BLaER1 treated with 17β-estradiol and CSF1 and Interleukin-3, amounts not matched to agents 10 nM and 100 nM (cell line): Measurements from ENCODE around the gene SLC25A26.

ENCODE experiments used
- H3K27ac ChIP-seq, 11 experiments: shearing (Covaris generic); formaldehyde crosslinking; 2 replicates each; pipeline ENCODE4 v1.8.1; 2022
- H3K27me3 ChIP-seq, 11 experiments: shearing (Covaris generic); formaldehyde crosslinking; 2 replicates each; pipeline ENCODE4 v1.8.1; 2022
- H3K36me3 ChIP-seq, 11 experiments: shearing (Covaris generic); formaldehyde crosslinking; 2 replicates each; pipeline ENCODE4 v1.8.1; 2022
- H3K4me1 ChIP-seq, 10 experiments: shearing (Covaris generic); formaldehyde crosslinking; 2 replicates each; pipeline ENCODE4 v1.8.1; 2022
- H3K4me2 ChIP-seq, 11 experiments: shearing (Covaris generic); formaldehyde crosslinking; 2 replicates each; pipeline ENCODE4 v1.8.1; 2022
- H3K4me3 ChIP-seq, 10 experiments: shearing (Covaris generic); formaldehyde crosslinking; 2 replicates each; pipeline ENCODE4 v1.8.1; 2022
- H3K9ac ChIP-seq, 11 experiments: shearing (Covaris generic); formaldehyde crosslinking; 2 replicates each; pipeline ENCODE4 v1.8.1; 2022
- H3K9me3 ChIP-seq, 11 experiments: shearing (Covaris generic); formaldehyde crosslinking; replicated peaks in 1 of 11; 2 replicates each; pipeline ENCODE4 v1.8.1; 2022
- H4K20me1 ChIP-seq, 11 experiments: shearing (Covaris generic); formaldehyde crosslinking; 2 replicates each; pipeline ENCODE4 v1.8.1; 2022
- Cebpa-rat ChIP-seq, 11 experiments: shearing (Covaris generic); IDR thresholded peaks; 2 replicates each; pipeline ENCODE4 v1.8.1; 2022

Gene SLC25A26

GRCh38 chr3:66403323-66403990 is 182.7 kb downstream of the SLC25A26 start:
- peaks cover 4 to 92% (median 46%) of the 10 kb centered on the region in 11 experiments; a peak in 19 of 22 replicates for H3K36me3 ChIP-seq
- peak overlapping the region in 4 of 11 experiments; percentile 64 to 79 (median 74); a peak in 7 of 22 replicates for H3K9ac ChIP-seq
- H3K4me1 ChIP-seq = peaks cover 49 to 100% (median 100%) of the 10 kb centered on the region in 10 experiments
- H3K4me2 ChIP-seq = peak overlapping the region; percentile 74 to 97 (median 85)
- H4K20me1 ChIP-seq = peaks cover 0 to 100% (median 90%) of the 10 kb centered on the region in 11 experiments; a peak in 19 of 22 replicates
- H3K9me3 ChIP-seq = no peaks in the 10 kb centered on the region
- H3K27me3 ChIP-seq = peaks cover 0 to 32% (median 0%) of the 10 kb centered on the region in 11 experiments; a peak in 7 of 22 replicates
- peak overlapping the region in 3 of 11 experiments; percentile 35 to 78 (median 70); a peak in 5 of 22 replicates for H3K27ac ChIP-seq
- TF ChIP-seq Cebpa-rat (IDR thresholded peaks at IDR 0.05) = no peak
- H3K4me3 ChIP-seq = peak overlapping the region in 2 of 10 experiments; percentile 51 to 58; a peak in 5 of 20 replicates

GRCh38 chr3:66404197-66404596 is 183.4 kb downstream of the SLC25A26 start:
- Histone ChIP-seq H3K4me3 (peak overlapping the region in 4 of 10 experiments; percentile 40 to 58 (median 46); a peak in 7 of 20 replicates), H3K4me1 (peaks cover 49 to 100% (median 100%) of the 10 kb centered on the region in 10 experiments), H3K9me3 (no peaks in the 10 kb centered on the region), H3K27ac (peak overlapping the region in 4 of 11 experiments; percentile 35 to 78 (median 66); a peak in 6 of 22 replicates), H4K20me1 (peaks cover 0 to 94% (median 83%) of the 10 kb centered on the region in 11 experiments; a peak in 19 of 22 replicates), H3K27me3 (peaks cover 0 to 32% (median 0%) of the 10 kb centered on the region in 11 experiments; a peak in 7 of 22 replicates), H3K4me2 (peak overlapping the region; percentile 74 to 97 (median 85)), H3K36me3 (peaks cover 0 to 88% (median 42%) of the 10 kb centered on the region in 11 experiments; a peak in 14 of 22 replicates), H3K9ac (peak overlapping the region in 6 of 11 experiments; percentile 39 to 79 (median 67); a peak in 10 of 22 replicates)
- TF ChIP-seq Cebpa-rat (IDR thresholded peaks at IDR 0.05) = no peak

GRCh38 chr3:66404903-66405700 is 184.3 kb downstream of the SLC25A26 start:
- Histone ChIP-seq H3K4me2 (peak overlapping the region; percentile 74 to 97 (median 85)), H3K9ac (peak overlapping the region in 10 of 11 experiments; percentile 2 to 79 (median 44); a peak in 15 of 22 replicates), H3K4me3 (peak overlapping the region in 8 of 10 experiments; percentile 5 to 58 (median 40); a peak in 12 of 20 replicates), H3K36me3 (peaks cover 6 to 88% (median 42%) of the 10 kb centered on the region in 11 experiments; a peak in 17 of 22 replicates), H3K4me1 (peaks cover 49 to 100% (median 100%) of the 10 kb centered on the region in 10 experiments), H3K9me3 (no peaks in the 10 kb centered on the region), H3K27ac (peak overlapping the region in 6 of 11 experiments; percentile 43 to 78 (median 66); a peak in 12 of 22 replicates), H3K27me3 (peaks cover 0 to 32% (median 0%) of the 10 kb centered on the region in 11 experiments; a peak in 7 of 22 replicates), H4K20me1 (peaks cover 0 to 88% (median 73%) of the 10 kb centered on the region in 11 experiments; a peak in 19 of 22 replicates)
- no peak for TF ChIP-seq Cebpa-rat (IDR thresholded peaks at IDR 0.05)

DNA sequence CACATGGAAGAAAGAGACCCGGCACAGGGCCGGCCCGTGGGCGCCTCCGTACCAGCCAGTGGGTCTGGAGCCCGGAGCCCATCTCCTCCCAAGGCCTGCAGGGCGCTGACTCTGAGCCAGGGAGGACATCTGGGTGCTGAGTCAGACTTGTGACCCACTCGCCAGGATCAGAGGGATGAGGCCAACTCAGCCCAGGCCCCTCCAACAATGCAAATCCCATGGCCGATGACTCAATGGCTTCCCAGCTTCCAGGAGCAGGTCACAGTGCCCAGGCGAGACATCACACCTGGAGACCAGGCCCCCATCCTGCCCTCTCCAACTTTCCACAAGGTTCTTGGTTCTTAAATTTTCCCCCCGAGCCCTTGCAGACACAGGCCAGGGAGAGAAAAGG is 184.9 kb downstream of the SLC25A26 start:
- H3K27me3 ChIP-seq = peaks cover 0 to 30% (median 0%) of the 10 kb centered on the region in 11 experiments; a peak in 7 of 22 replicates
- peaks cover 0 to 87% (median 68%) of the 10 kb centered on the region in 11 experiments; a peak in 19 of 22 replicates for H4K20me1 ChIP-seq
- peak overlapping the region; percentile 74 to 97 (median 85) for H3K4me2 ChIP-seq
- H3K9ac ChIP-seq = peak overlapping the region in 6 of 11 experiments; percentile 36 to 79 (median 67); a peak in 12 of 22 replicates
- no peak for TF ChIP-seq Cebpa-rat (IDR thresholded peaks at IDR 0.05)
- H3K9me3 ChIP-seq = no peaks in the 10 kb centered on the region
- peak overlapping the region in 3 of 10 experiments; percentile 26 to 58 (median 41); a peak in 3 of 20 replicates for H3K4me3 ChIP-seq
- H3K36me3 ChIP-seq = peaks cover 9 to 88% (median 44%) of the 10 kb centered on the region in 11 experiments; a peak in 17 of 22 replicates
- peaks cover 48 to 100% (median 100%) of the 10 kb centered on the region in 10 experiments for H3K4me1 ChIP-seq
- H3K27ac ChIP-seq = peak overlapping the region in 6 of 11 experiments; percentile 43 to 78 (median 66); a peak in 12 of 22 replicates

DNA sequence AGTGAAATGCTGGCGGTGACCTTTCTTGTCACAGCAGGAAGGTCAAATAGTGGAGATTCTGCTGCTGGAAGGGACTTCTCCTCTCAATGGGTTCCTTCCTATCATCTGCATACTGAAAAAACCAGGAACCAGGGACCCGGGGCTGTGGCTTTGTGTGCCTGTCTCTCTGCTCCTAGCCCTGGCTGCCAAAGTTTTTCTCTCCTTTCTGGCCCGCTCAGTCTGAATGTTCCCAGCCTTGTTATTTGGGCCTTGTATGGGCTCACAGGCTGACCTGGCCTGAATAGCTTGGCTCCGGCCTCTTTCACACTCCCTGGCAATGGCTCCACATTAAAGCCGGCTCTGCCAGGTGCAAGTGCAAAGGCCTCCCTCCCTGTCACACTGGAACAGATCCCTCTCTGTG is 185.4 kb downstream of the SLC25A26 start:
- Histone ChIP-seq H3K4me1 (peaks cover 47 to 100% (median 100%) of the 10 kb centered on the region in 10 experiments), H3K9me3 (no peaks in the 10 kb centered on the region), H3K4me3 (peak overlapping the region in 1 of 10 experiments; percentile 58; a peak in 1 of 20 replicates), H3K9ac (peak overlapping the region in 4 of 11 experiments; percentile 36 to 79 (median 74); a peak in 9 of 22 replicates), H3K4me2 (peak overlapping the region; percentile 74 to 97 (median 85)), H4K20me1 (peaks cover 0 to 87% (median 65%) of the 10 kb centered on the region in 11 experiments; a peak in 18 of 22 replicates), H3K27me3 (peaks cover 0 to 26% (median 0%) of the 10 kb centered on the region in 11 experiments; a peak in 7 of 22 replicates), H3K27ac (peak overlapping the region in 4 of 11 experiments; percentile 43 to 78 (median 66); a peak in 6 of 22 replicates), H3K36me3 (peaks cover 9 to 87% (median 48%) of the 10 kb centered on the region in 11 experiments; a peak in 17 of 22 replicates)
- no peak for TF ChIP-seq Cebpa-rat (IDR thresholded peaks at IDR 0.05)

GRCh38 chr3:66406831-66407610 is 186.2 kb downstream of the SLC25A26 start:
- Histone ChIP-seq H4K20me1 (peaks cover 0 to 84% (median 56%) of the 10 kb centered on the region in 11 experiments; a peak in 18 of 22 replicates), H3K9ac (peak overlapping the region in 2 of 11 experiments; percentile 14 to 70; a peak in 1 of 22 replicates), H3K4me1 (peaks cover 48 to 100% (median 99%) of the 10 kb centered on the region in 10 experiments), H3K4me3 (no peak overlapping the region), H3K27me3 (peaks cover 0 to 26% (median 0%) of the 10 kb centered on the region in 11 experiments; a peak in 7 of 22 replicates), H3K27ac (peak overlapping the region in 2 of 11 experiments; percentile 11 to 21; a peak in 2 of 22 replicates), H3K9me3 (no peaks in the 10 kb centered on the region), H3K36me3 (peaks cover 9 to 82% (median 48%) of the 10 kb centered on the region in 11 experiments; a peak in 17 of 22 replicates), H3K4me2 (peak overlapping the region in 10 of 11 experiments; percentile 13 to 97 (median 85); a peak in 18 of 22 replicates)
- TF ChIP-seq Cebpa-rat (IDR thresholded peaks at IDR 0.05) = no peak

GRCh38 chr3:66407611-66408218 is 186.9 kb downstream of the SLC25A26 start:
- H3K36me3 ChIP-seq = peaks cover 9 to 85% (median 54%) of the 10 kb centered on the region in 11 experiments; a peak in 19 of 22 replicates
- H3K9me3 ChIP-seq = no peaks in the 10 kb centered on the region
- peak overlapping the region in 3 of 11 experiments; percentile 19 to 32 (median 21); a peak in 3 of 22 replicates for H3K27ac ChIP-seq
- H3K4me3 ChIP-seq = no peak overlapping the region
- H3K9ac ChIP-seq = peak overlapping the region in 3 of 11 experiments; percentile 2 to 57 (median 47); a peak in 4 of 22 replicates
- H3K4me1 ChIP-seq = peaks cover 51 to 100% (median 99%) of the 10 kb centered on the region in 10 experiments
- peaks cover 0 to 84% (median 55%) of the 10 kb centered on the region in 11 experiments; a peak in 18 of 22 replicates for H4K20me1 ChIP-seq
- no peak for TF ChIP-seq Cebpa-rat (IDR thresholded peaks at IDR 0.05)
- H3K4me2 ChIP-seq = peak overlapping the region in 10 of 11 experiments; percentile 13 to 97 (median 85); a peak in 19 of 22 replicates
- peaks cover 0 to 26% (median 0%) of the 10 kb centered on the region in 11 experiments; a peak in 7 of 22 replicates for H3K27me3 ChIP-seq
